ENCODE measurements around the gene ZBTB1.

DNA sequence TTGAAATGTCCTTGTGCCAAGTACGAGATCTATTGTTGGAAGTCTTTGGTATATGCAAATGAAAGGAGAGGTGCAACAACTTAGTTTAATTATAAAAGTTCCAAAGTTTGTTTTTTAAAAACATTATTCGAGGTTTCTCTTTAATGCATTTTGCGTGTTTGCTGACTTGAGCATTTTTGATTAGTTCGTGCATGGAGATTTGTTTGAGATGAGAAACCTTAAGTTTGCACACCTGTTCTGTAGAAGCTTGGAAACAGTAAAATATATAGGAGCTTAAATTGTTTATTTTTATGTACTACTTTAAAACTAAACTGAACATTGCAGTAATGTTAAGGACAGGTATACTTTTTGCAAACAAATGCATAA is 38.2 kb downstream of the ZBTB1 start:
- no peak for TF ChIP-seq GLIS3 (CRISPR knock-in tag; IDR thresholded peaks at IDR 0.05)
- TF ChIP-seq PPARA (CRISPR knock-in tag; IDR thresholded peaks at IDR 0.05; ENCODE audit: borderline replicate concordance) = no peak
- TF ChIP-seq, protein P1, sequence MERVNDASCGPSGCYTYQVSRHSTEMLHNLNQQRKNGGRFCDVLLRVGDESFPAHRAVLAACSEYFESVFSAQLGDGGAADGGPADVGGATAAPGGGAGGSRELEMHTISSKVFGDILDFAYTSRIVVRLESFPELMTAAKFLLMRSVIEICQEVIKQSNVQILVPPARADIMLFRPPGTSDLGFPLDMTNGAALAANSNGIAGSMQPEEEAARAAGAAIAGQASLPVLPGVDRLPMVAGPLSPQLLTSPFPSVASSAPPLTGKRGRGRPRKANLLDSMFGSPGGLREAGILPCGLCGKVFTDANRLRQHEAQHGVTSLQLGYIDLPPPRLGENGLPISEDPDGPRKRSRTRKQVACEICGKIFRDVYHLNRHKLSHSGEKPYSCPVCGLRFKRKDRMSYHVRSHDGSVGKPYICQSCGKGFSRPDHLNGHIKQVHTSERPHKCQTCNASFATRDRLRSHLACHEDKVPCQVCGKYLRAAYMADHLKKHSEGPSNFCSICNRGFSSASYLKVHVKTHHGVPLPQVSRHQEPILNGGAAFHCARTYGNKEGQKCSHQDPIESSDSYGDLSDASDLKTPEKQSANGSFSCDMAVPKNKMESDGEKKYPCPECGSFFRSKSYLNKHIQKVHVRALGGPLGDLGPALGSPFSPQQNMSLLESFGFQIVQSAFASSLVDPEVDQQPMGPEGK (CRISPR knock-in tag; IDR thresholded peaks at IDR 0.05; ENCODE audit: borderline replicate concordance) = no peak
- TF ChIP-seq, protein P2, sequence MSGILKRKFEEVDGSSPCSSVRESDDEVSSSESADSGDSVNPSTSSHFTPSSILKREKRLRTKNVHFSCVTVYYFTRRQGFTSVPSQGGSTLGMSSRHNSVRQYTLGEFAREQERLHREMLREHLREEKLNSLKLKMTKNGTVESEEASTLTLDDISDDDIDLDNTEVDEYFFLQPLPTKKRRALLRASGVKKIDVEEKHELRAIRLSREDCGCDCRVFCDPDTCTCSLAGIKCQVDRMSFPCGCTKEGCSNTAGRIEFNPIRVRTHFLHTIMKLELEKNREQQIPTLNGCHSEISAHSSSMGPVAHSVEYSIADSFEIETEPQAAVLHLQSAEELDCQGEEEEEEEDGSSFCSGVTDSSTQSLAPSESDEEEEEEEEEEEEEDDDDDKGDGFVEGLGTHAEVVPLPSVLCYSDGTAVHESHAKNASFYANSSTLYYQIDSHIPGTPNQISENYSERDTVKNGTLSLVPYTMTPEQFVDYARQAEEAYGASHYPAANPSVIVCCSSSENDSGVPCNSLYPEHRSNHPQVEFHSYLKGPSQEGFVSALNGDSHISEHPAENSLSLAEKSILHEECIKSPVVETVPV (CRISPR knock-in tag; IDR thresholded peaks at IDR 0.05) = no peak
- no peak for TF ChIP-seq TOX (CRISPR knock-in tag; IDR thresholded peaks at IDR 0.05; ENCODE audit: borderline replicate concordance)
- TF ChIP-seq CSDC2 (CRISPR knock-in tag; IDR thresholded peaks at IDR 0.05) = no peak
